Non-pigmented ciliary epithelial cell (primary cell): ENCODE results near the gene RAB8B.
A peak's percentile ranks its signal among the peaks of the same experiment; 100 is the strongest.

ENCODE experiments used
- DNase-seq: peaks from one replicate; pipeline ENCODE4 v3.0.0-alpha.2; 2010; ENCODE audit warnings: low read depth

The RAB8B gene

DNA sequence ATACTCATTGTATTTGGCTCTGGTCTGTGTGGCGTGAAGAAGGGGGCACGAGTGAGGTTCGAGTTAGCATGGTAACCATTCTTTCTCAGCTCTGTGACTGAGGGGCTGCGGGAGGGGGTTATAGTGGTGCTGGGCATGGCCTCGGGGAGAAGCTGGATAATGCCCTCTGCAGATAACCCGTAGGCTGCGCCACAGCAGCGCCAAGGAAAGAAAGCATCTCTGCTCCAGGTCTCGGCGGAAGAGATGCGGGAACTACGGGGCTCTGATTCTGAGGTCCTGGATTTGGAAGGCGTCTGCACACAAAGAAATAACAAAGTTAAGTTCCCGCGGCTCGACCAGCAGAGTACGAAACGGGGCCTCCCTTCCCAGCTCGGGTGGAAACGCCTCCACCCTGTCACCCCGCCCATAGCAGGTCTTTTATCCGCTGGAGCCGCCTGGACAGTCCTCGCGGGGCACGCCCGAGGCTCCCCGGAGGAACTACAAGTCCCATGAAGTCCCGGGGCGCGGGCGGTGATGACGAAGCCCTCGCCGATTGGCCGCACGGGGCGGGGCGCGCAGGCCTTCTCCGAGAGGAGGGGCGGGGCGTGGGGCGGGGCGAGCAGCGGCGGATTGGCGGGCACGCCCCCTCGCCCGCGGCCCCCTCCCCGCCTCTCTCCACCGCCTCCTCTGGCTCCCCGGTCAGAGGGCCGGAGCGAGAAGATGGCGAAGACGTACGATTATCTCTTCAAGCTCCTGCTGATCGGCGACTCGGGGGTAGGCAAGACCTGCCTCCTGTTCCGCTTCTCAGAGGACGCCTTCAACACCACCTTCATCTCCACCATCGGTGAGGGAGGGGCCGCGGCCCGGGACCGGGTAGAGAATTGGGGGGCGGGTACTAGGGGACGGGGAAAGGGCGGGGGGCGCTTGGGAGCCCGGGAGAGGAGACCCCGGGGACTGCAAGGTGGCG lies at the start of gene RAB8B:
Gene RAB8B, plus strand, starts transcription at position 681 of the 946 bp plus-strand sequence. Its CDS starts 19 bp downstream, at position 700.
- peak; percentile 78 for DNase-seq

GRCh38 chr15:63140936-63141335 lies 48.5 kb upstream of the RAB8B start:
- no peak for DNase-seq

GRCh38 chr15:63145426-63145825 lies 44.0 kb upstream of the RAB8B start:
- no peak for DNase-seq

DNA sequence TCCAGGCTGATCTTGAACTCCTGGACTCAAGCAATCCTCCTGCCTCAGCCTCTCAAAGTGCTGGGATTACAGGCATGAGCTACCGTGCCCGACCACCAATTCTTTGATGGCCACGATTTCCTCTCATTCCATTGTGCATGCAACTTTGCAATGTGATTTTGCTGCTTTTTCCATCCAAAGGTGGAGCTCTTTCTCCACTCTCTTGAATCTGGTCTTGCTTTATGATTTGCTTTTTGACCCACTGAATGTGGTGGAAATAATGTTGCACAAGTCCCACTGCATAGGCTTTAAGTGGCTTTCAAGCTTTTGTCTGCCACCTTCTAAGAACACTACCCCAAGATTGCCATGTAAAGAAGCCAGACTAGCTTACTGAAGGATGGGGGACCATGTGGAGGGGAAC lies 42.7 kb upstream of the RAB8B start:
- DNase-seq = no peak

- no peak for DNase-seq
These were observed 37.7 kb upstream of the RAB8B start for GRCh38 chr15:63151665-63152064.

DNA sequence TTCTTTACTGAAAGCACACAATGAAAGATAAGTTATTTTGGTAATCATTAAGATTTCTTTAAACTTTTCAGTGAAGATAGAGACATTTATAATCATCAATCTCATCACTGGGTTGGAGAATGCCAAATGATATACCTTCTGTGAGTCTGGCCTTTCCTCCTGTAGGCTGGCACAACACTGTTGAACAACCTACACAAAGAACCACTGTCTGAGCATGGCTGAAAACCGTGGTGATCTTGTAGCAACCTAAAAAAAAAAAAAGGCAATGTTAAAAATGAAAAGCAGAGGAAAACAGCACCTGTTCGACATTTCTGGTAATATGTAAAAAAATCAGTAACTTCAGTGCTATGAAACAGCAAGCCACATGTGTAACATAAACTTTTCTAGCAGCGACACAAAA lies 33.9 kb upstream of the RAB8B start:
- no peak for DNase-seq

DNA sequence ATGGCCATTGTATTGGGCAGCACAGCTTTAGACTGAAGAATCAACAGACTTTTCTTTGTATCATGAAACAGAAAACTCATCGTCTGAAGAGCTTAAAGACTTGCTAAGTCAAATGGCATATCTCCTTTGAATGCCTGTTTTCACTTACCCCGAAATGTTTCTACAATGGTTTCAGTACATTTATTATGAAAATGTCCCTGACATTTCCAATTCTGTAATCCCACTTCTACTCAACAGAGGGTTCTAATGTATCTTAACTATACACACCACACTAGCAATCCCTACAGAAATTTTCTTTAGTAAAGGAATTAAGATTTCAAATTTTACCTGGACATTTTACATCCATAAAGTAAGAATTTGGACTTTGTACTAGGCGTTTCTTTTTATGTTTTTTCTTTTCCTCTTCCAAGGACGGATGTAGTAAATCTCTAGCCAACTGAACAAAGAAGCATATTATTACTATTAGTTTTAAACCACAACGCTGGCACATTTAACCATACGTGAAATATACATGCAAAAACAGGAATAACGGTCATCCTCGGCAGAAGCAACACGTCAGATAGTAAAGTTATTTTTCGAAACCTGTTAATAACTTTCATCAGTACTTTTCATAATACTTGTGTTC lies 33.2 kb upstream of the RAB8B start:
- DNase-seq = no peak

GRCh38 chr15:63156755-63157117 lies 32.7 kb upstream of the RAB8B start:
- no peak for DNase-seq

GRCh38 chr15:63157118-63157843 lies 32.1 kb upstream of the RAB8B start, which contains the start of gene RPS27L:
TSS of gene RPS27L (minus strand) at chr15:63157477. CDS start at chr15:63157405, 72 bp downstream.
- peak; percentile 86 for DNase-seq

DNA sequence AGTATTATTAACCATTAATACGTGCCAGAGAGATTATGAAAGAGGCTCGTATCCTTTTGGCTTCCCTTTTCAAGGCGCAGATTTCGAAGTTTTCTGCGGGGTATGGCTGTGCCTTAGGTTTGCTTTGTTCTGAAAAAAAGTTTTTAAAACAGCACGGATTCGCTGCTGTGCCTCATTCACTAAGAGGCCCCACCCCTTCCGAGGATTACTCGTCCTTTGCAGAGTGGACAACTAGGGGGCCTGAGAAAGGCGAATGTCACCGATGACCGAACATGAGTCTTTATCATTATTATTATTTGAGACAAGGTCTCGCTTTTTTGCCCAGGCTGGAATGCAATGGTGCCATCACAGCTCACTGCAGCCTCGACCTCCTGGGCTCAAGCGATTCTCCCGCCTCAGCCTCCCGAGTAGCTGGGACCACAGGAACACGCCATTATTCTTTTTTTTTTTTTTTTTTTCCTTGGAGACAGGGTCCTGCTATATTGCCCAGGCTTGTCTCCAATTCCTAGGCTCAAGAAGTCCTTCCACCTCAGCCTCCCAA lies 31.4 kb upstream of the RAB8B start:
- no peak for DNase-seq

GRCh38 chr15:63160638-63161037 lies 28.8 kb upstream of the RAB8B start:
- no peak for DNase-seq

DNA sequence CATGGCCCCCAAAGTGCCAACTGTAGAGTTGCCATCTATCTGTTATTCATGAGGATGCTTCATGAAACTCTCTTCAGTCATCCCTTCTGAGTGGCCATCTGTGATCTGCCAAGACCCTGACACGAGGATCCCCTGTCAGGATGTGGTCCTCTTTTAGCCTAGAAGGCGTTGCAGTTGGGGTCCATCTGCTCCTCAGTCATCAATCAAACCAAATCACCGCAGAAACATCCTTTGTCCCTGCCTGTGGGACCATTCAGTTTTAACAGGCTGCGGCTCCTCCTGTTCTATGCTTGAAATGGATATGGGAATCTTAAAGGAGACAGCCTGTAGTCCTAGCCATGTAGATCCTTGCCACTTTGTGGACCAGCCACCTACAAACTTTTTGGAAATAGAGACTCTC lies 26.2 kb upstream of the RAB8B start:
- no peak for DNase-seq

- DNase-seq = no peak
These were observed 24.1 kb upstream of the RAB8B start for GRCh38 chr15:63165166-63165859.

GRCh38 chr15:63166219-63166618 lies 23.2 kb upstream of the RAB8B start:
- DNase-seq = no peak

- no peak for DNase-seq
These were observed 19.6 kb upstream of the RAB8B start for GRCh38 chr15:63169788-63170187.

- no peak for DNase-seq
These were observed 17.0 kb upstream of the RAB8B start for GRCh38 chr15:63172376-63172775.

DNA sequence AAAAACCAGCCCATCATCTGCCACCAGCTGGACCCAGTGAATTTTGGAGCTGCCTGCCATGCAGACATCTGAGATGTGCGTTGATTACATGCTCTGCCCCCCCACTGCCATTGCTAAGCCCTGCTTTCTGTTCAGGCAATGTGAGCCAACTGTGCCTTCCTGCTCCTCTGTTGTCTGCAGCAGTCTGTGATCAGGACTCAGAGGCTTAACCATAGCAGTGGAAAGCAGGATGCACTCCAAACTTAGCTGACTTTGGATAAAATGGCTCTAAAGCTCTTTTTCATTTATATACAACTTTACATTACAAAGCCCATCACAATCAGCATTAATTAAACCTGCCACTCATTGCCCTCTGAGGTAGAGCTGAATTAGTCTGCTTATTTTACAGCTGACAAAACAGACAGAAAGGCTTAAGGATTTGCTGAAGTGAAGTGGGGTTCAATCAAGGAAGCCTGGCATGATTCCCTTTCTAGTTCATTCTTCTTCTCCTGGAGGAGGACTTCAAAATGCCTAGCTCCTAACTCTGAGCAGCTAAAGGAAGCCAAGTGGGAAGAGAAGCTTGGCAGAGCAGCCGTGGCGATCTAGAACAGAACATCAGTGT lies 16.5 kb upstream of the RAB8B start:
- DNase-seq = no peak

GRCh38 chr15:63176302-63176701 lies 13.1 kb upstream of the RAB8B start:
- DNase-seq = no peak

- DNase-seq = no peak
These were observed 11.4 kb upstream of the RAB8B start for GRCh38 chr15:63178034-63178433.

DNA sequence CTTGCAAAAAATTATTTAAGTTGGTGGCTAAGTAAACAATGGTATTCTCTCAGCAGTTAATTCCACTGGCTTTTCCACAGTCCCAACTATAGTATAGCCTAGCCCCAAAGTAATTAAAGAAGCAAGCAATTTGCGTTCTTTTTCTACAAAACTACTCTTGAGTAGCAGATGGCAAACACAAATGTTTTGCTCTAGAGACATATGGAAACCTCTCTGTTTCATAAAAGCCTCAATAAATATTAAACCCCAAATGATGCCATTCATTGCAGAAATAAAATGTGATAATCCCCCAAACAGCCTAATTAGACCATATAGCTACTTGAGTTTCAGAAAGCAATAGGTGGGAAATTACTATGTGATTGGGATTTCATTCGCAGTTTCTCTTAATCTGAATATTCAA lies 8.7 kb upstream of the RAB8B start:
- no peak for DNase-seq

DNA sequence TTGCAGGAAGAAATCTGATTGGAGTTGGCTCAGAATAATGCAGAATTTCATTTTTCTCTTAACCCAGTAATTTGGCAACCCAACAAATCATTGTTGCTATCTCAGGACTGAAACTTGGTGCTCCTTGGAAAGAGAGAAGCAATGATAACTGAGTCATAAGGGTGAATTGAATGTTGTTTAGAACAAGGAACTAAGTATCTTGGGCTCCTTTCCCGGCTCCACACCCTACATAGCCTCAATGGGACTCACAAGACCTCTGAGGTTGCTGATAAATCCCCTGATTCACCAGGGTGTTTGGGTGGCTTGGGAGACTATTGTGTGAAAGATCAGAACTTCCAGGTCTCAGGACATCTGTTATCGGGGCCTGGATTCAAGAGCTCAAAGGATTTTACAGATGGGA lies 7.8 kb upstream of the RAB8B start:
- no peak for DNase-seq
